D721Med (cell line): ENCODE data around the gene DPF3.

ENCODE experiments used
- DNase-seq: peaks from one replicate; pipeline ENCODE4 v3.0.0; 2011; ENCODE audit warnings: low spot score; ENCODE audit not compliant: insufficient read length
- FAIRE-seq: peaks from 2 replicates; lab custom pipeline; 2011; peaks lifted over from hg19 to GRCh38; lab: Jason Lieb, UNC
- TF ChIP-seq, protein P1 (sequence below): IDR thresholded peaks from 2 replicates; pipeline ENCODE4 v1.5.1; 2012; ENCODE audit warnings: mild to moderate bottlenecking, control low read depth; ENCODE audit not compliant: insufficient read depth; ENCODE audit errors: missing control alignments

Gene DPF3

DNA sequence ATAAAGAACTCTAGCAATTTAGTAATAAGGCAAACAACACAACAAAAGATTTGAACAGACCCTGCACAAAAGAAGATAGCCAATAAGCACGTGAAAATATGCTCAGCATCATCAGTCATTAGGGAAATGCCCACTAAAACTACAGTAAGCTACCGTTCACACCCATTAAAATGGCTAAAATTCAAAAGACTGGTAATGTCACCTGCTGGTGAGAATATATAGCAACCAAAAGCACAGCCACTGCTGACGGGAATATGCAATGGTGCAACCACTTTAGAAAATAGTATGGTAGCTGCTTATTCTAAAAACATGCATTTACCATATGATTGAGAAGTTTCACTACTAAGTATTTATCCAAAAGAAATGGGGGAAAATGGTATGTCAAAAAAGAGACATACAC lies 74.9 kb downstream of the DPF3 start:
- DNase-seq (no peak), FAIRE-seq (no peak)
- TF ChIP-seq, protein P1, sequence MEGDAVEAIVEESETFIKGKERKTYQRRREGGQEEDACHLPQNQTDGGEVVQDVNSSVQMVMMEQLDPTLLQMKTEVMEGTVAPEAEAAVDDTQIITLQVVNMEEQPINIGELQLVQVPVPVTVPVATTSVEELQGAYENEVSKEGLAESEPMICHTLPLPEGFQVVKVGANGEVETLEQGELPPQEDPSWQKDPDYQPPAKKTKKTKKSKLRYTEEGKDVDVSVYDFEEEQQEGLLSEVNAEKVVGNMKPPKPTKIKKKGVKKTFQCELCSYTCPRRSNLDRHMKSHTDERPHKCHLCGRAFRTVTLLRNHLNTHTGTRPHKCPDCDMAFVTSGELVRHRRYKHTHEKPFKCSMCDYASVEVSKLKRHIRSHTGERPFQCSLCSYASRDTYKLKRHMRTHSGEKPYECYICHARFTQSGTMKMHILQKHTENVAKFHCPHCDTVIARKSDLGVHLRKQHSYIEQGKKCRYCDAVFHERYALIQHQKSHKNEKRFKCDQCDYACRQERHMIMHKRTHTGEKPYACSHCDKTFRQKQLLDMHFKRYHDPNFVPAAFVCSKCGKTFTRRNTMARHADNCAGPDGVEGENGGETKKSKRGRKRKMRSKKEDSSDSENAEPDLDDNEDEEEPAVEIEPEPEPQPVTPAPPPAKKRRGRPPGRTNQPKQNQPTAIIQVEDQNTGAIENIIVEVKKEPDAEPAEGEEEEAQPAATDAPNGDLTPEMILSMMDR: peak; percentile 13

GRCh38 chr14:72816287-72816686 lies 77.6 kb downstream of the DPF3 start:
- TF ChIP-seq, protein P1: no peak
- no peak for FAIRE-seq
- no peak for DNase-seq

- no peak for FAIRE-seq
- DNase-seq: no peak
- TF ChIP-seq, protein P1: no peak
These were observed 78.5 kb downstream of the DPF3 start for GRCh38 chr14:72815430-72815829.

- TF ChIP-seq, protein P1: no peak
- FAIRE-seq (no peak), DNase-seq (no peak)
These were observed 81.5 kb downstream of the DPF3 start for GRCh38 chr14:72812292-72812851.

- DNase-seq: no peak
- no peak for FAIRE-seq
- TF ChIP-seq, protein P1: no peak
These were observed 83.7 kb downstream of the DPF3 start for GRCh38 chr14:72810201-72810600.

GRCh38 chr14:72809063-72809462 lies 84.8 kb downstream of the DPF3 start:
- no peak for FAIRE-seq
- DNase-seq: no peak
- TF ChIP-seq, protein P1: no peak

DNA sequence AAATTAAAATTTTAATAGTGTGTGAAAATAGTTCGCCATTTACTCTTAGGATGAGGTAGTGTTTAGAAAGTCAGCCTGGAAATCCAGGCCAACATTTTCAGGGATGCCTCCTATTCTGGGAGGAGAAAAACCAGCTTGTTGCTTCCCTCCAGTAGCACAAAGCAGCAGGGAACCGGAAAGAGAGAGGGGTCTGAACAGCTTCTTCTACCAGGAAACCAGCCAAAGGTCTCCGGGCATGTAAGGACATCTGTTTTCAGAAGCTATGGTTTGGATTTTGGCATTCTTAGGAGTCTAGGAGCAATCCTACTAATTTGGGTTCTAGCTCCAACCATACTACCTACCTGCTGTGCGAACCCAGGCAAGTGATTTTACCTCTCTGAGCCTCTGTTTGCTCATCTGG lies 85.3 kb downstream of the DPF3 start:
- TF ChIP-seq, protein P1: no peak
- DNase-seq (no peak), FAIRE-seq (no peak)
